Measurements from ENCODE around the gene LDLRAD3.

GRCh38 chr11:36268337-36268985 is 324.6 kb downstream of the LDLRAD3 start:
- TF ChIP-seq CTCF (IDR thresholded peaks at IDR 0.05): no peak
- no peak for TF ChIP-seq EP300 (IDR thresholded peaks at IDR 0.05)
- no peak for TF ChIP-seq POLR2A (IDR thresholded peaks at IDR 0.05)
